Astrocyte (in vitro differentiated cells and primary cell): ENCODE data around the gene STK39. TPM values are rescaled to one million over a fixed set of nuclear protein-coding genes. Genes with fewer than 3 reads are reported as not detected.

Source experiments
- DNase-seq: peaks from one replicate; pipeline ENCODE4 v3.0.0-alpha.2; 2010; ENCODE audit warnings: low read depth
- FAIRE-seq: peaks from 2 replicates; lab custom pipeline; 2011; peaks lifted over from hg19 to GRCh38; lab: Jason Lieb, UNC
- H2AFZ ChIP-seq: 2 replicates; pipeline ENCODE4 v1.6.0; 2012; ENCODE audit warnings: low read depth, low read length, inconsistent platforms
- H3K27ac ChIP-seq: 2 replicates; pipeline ENCODE4 v1.5.1; 2011; ENCODE audit warnings: low read depth, low read length, inconsistent platforms
- H3K27me3 ChIP-seq: 2 replicates; pipeline ENCODE4 v1.6.0; 2011; ENCODE audit warnings: low read length, inconsistent platforms; ENCODE audit not compliant: insufficient read depth
- H3K36me3 ChIP-seq: 2 replicates; pipeline ENCODE4 v1.5.1; 2011; ENCODE audit warnings: low read length, inconsistent platforms; ENCODE audit not compliant: insufficient read depth
- H3K4me1 ChIP-seq: 2 replicates; pipeline ENCODE4 v1.5.1; 2011; ENCODE audit warnings: low read length, inconsistent platforms; ENCODE audit not compliant: insufficient read depth
- H3K4me2 ChIP-seq: 2 replicates; pipeline ENCODE4 v1.6.0; 2012; ENCODE audit warnings: low read length, inconsistent platforms
- H3K4me3 ChIP-seq: 2 replicates; pipeline ENCODE4 v1.5.1; 2011; ENCODE audit warnings: low read depth, mild to moderate bottlenecking, low read length, inconsistent platforms; ENCODE audit not compliant: insufficient read depth
- H3K79me2 ChIP-seq: 2 replicates; pipeline ENCODE4 v1.6.0; 2012; ENCODE audit warnings: mild to moderate bottlenecking, low read length, inconsistent platforms; ENCODE audit not compliant: insufficient read depth
- H3K9ac ChIP-seq: 2 replicates; pipeline ENCODE4 v1.6.0; 2012; ENCODE audit warnings: mild to moderate bottlenecking, low read length, inconsistent platforms
- H3K9me3 ChIP-seq: 2 replicates; pipeline ENCODE4 v1.5.1; 2012; ENCODE audit warnings: low read depth, mild to moderate bottlenecking, low read length, inconsistent platforms; ENCODE audit not compliant: insufficient read depth
- H4K20me1 ChIP-seq: 2 replicates; pipeline ENCODE4 v1.6.0; 2012; ENCODE audit warnings: low read length, inconsistent platforms; ENCODE audit not compliant: insufficient read depth
- H3K27ac Mint-ChIP-seq: one replicate; pipeline ENCODE4 v1.8.0; 2021; ENCODE audit warnings: mild to moderate bottlenecking, mixed read lengths; ENCODE audit not compliant: unreplicated experiment
- H3K27me3 Mint-ChIP-seq: one replicate; pipeline ENCODE4 v1.8.0; 2021; ENCODE audit warnings: low read depth, mixed read lengths; ENCODE audit not compliant: unreplicated experiment
- H3K36me3 Mint-ChIP-seq: one replicate; pipeline ENCODE4 v1.8.0; 2021; ENCODE audit warnings: low read depth, mixed read lengths; ENCODE audit not compliant: unreplicated experiment
- H3K4me1 Mint-ChIP-seq: one replicate; pipeline ENCODE4 v1.8.0; 2021; ENCODE audit warnings: low read depth, mixed read lengths; ENCODE audit not compliant: unreplicated experiment
- H3K4me3 Mint-ChIP-seq: one replicate; pipeline ENCODE4 v1.8.0; 2021; ENCODE audit warnings: mild to moderate bottlenecking, moderate library complexity, mixed read lengths; ENCODE audit not compliant: unreplicated experiment
- H3K9me3 Mint-ChIP-seq: one replicate; pipeline ENCODE4 v1.8.0; 2021; ENCODE audit warnings: mild to moderate bottlenecking, mixed read lengths; ENCODE audit not compliant: unreplicated experiment
- EZH2 ChIP-seq: IDR thresholded peaks from 2 replicates; pipeline ENCODE4 v1.6.1; 2012; ENCODE audit warnings: mild to moderate bottlenecking, low read length, inconsistent platforms; ENCODE audit not compliant: insufficient read depth
- total RNA-seq: library from RNA; stranded (reverse); gene quantifications from 2 replicates; pipeline ENCODE4 v1.2.1, GENCODE V29; 2021
- TF ChIP-seq, protein P1 (sequence below): IDR thresholded peaks from 2 replicates; pipeline ENCODE4 v1.5.1; 2011; ENCODE audit warnings: low read depth, mild to moderate bottlenecking, inconsistent platforms, low read length, moderate library complexity; ENCODE audit not compliant: insufficient read depth

The STK39 gene
- total RNA-seq, 1 donor from 2014 or later: 23.4 TPM

DNA sequence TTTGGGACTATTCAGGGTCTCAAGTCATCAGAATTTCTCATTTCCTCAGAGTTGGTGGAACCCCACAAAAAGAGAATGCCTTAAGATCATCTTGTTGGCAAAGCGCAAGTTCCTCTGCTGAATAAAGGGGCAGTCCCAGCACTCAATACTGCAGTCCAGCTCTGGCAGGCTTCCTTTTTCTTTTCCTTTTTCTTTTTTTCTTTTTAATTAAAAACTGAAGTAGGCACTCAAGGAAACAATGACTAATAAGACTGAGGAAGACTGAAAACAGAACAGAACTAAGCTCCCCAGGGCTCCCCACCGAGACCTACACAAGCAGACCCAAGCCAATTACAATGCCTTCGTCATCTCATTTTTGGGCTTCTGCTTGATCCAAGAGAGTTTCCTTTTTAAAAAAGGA lies 82.0 kb downstream of the STK39 start:
- FAIRE-seq: no peak
- no peak overlapping the region for H3K27ac Mint-ChIP-seq

DNA sequence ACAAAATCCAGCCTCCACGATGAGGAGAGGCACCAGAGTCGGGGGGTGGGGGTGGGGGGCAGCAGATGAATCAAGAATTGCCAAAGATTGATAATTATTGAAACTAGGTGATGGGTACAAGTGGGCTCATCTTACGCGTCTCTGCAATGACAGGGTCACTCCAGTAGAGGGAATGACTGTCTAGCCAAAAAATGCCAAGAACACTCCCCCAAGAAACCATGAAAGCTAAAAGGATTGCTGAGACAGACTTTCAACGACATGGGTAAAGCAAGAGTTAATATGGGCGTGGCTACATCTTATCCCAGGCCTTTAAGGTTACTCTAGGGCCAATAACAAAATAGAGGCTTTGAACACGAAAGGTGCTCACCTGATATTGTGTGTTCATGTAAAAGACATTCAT lies 86.5 kb downstream of the STK39 start:
- peaks cover 11% of the 10 kb centered on the region for H3K36me3 Mint-ChIP-seq
- TF ChIP-seq, protein P1, sequence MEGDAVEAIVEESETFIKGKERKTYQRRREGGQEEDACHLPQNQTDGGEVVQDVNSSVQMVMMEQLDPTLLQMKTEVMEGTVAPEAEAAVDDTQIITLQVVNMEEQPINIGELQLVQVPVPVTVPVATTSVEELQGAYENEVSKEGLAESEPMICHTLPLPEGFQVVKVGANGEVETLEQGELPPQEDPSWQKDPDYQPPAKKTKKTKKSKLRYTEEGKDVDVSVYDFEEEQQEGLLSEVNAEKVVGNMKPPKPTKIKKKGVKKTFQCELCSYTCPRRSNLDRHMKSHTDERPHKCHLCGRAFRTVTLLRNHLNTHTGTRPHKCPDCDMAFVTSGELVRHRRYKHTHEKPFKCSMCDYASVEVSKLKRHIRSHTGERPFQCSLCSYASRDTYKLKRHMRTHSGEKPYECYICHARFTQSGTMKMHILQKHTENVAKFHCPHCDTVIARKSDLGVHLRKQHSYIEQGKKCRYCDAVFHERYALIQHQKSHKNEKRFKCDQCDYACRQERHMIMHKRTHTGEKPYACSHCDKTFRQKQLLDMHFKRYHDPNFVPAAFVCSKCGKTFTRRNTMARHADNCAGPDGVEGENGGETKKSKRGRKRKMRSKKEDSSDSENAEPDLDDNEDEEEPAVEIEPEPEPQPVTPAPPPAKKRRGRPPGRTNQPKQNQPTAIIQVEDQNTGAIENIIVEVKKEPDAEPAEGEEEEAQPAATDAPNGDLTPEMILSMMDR: peak; percentile 12
- no peak for TF ChIP-seq EZH2
- no peaks in the 10 kb centered on the region for H3K9me3 Mint-ChIP-seq
- DNase-seq (no peak), FAIRE-seq (no peak)
- peaks cover 3% of the 10 kb centered on the region for H3K36me3 ChIP-seq
- H3K9ac ChIP-seq: no peak overlapping the region
- H3K79me2 ChIP-seq: no peaks in the 10 kb centered on the region
- H3K4me1 ChIP-seq: peaks cover 18% of the 10 kb centered on the region
- no peak overlapping the region for H3K4me3 ChIP-seq
- H3K27ac ChIP-seq: no peak overlapping the region
- H3K27me3 Mint-ChIP-seq: no peaks in the 10 kb centered on the region
- H3K4me2 ChIP-seq: no peak overlapping the region
- H3K27ac Mint-ChIP-seq: no peak overlapping the region
- H3K9me3 ChIP-seq: no peaks in the 10 kb centered on the region
- H4K20me1 ChIP-seq: peaks cover 4% of the 10 kb centered on the region
- no peaks in the 10 kb centered on the region for H3K27me3 ChIP-seq
- H3K4me3 Mint-ChIP-seq: no peak overlapping the region
- no peak overlapping the region for H2AFZ ChIP-seq
- H3K4me1 Mint-ChIP-seq: peaks cover 2% of the 10 kb centered on the region

More for the DNA sequence above, 82.0 kb downstream of the STK39 start:
- Histone ChIP-seq H3K4me2 (peak overlapping the region; percentile 23), H3K4me3 (no peak overlapping the region), H3K9me3 (no peaks in the 10 kb centered on the region), H2AFZ (no peak overlapping the region), H3K36me3 (peaks cover under 1% of the 10 kb centered on the region), H4K20me1 (peaks cover 20% of the 10 kb centered on the region), H3K79me2 (peaks cover 9% of the 10 kb centered on the region), H3K4me1 (peaks cover 33% of the 10 kb centered on the region), H3K27me3 (no peaks in the 10 kb centered on the region), H3K9ac (peak overlapping the region; percentile 12), H3K27ac (peak overlapping the region; percentile 3)
- peaks cover 11% of the 10 kb centered on the region for H3K36me3 Mint-ChIP-seq
- no peaks in the 10 kb centered on the region for H3K27me3 Mint-ChIP-seq
- no peaks in the 10 kb centered on the region for H3K9me3 Mint-ChIP-seq
- no peak for TF ChIP-seq EZH2
- TF ChIP-seq, protein P1: no peak
- peak; percentile 51 for DNase-seq
- peaks cover 12% of the 10 kb centered on the region for H3K4me1 Mint-ChIP-seq
- no peak overlapping the region for H3K4me3 Mint-ChIP-seq

DNA sequence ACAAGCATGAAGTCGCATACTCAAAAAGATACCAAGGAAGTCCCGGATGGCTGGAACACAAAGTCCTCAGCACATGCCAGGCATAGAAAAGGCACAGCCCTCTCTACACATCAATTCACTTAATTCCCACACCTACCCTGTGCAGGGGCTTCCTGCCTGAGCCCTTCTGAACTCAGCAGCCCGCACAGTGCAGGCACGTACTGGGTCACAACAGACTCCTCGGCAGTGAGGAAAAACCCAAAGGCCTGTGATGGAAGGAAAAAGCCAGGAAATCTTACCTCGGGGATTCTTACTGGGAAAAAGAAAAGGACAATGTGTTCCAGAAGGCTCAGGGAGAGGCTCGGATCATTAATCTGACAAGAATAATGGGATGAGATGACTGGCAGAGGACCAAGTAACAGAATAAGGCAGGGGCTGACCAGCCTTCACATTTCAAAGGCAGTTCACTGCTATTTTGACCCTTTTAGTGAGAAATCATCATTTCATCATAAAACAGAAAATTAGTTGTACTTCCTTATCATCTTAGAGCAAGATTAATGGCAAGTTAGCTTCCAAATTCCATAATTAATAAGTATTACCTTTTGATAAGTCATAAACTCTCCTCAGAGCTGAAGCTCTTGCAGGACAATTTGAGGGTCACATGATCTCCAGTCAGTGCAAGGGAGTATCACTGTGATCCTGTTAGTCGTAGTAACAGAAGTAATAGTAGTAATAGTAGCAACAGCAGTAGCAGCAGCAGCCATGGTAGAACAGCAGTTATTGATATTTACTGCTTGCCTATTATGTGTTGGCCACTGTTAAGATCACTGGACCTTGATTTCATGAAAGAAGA lies 87.4 kb downstream of the STK39 start:
- Histone ChIP-seq H4K20me1 (peaks cover 4% of the 10 kb centered on the region), H3K4me1 (peaks cover 11% of the 10 kb centered on the region), H3K79me2 (no peaks in the 10 kb centered on the region), H3K4me2 (no peak overlapping the region), H2AFZ (no peak overlapping the region), H3K27me3 (no peaks in the 10 kb centered on the region), H3K4me3 (no peak overlapping the region), H3K27ac (no peak overlapping the region), H3K36me3 (peaks cover 3% of the 10 kb centered on the region), H3K9me3 (no peaks in the 10 kb centered on the region), H3K9ac (no peak overlapping the region)
- DNase-seq: no peak
- Mint-ChIP-seq H3K4me3 (no peak overlapping the region), H3K27me3 (no peaks in the 10 kb centered on the region), H3K27ac (no peak overlapping the region), H3K36me3 (peaks cover 7% of the 10 kb centered on the region), H3K4me1 (peaks cover 5% of the 10 kb centered on the region), H3K9me3 (no peaks in the 10 kb centered on the region)
- no peak for TF ChIP-seq EZH2
- TF ChIP-seq, protein P1: no peak
- FAIRE-seq: no peak
